RCC 7860 (cell line): Measurements from ENCODE around the gene ATF4.
"Not testable (repeated sequence)": the region's sequence is repeated elsewhere in the genome, so short reads cannot be mapped to it uniquely, and the experiment has no call there.

Experiments
- DNase-seq: peaks from one replicate; pipeline ENCODE4 v3.0.0-alpha.2; 2015; ENCODE audit warnings: low spot score
- FAIRE-seq: peaks from 2 replicates; lab custom pipeline; 2012; peaks lifted over from hg19 to GRCh38; lab: Jason Lieb, UNC

ATF4 gene

DNA sequence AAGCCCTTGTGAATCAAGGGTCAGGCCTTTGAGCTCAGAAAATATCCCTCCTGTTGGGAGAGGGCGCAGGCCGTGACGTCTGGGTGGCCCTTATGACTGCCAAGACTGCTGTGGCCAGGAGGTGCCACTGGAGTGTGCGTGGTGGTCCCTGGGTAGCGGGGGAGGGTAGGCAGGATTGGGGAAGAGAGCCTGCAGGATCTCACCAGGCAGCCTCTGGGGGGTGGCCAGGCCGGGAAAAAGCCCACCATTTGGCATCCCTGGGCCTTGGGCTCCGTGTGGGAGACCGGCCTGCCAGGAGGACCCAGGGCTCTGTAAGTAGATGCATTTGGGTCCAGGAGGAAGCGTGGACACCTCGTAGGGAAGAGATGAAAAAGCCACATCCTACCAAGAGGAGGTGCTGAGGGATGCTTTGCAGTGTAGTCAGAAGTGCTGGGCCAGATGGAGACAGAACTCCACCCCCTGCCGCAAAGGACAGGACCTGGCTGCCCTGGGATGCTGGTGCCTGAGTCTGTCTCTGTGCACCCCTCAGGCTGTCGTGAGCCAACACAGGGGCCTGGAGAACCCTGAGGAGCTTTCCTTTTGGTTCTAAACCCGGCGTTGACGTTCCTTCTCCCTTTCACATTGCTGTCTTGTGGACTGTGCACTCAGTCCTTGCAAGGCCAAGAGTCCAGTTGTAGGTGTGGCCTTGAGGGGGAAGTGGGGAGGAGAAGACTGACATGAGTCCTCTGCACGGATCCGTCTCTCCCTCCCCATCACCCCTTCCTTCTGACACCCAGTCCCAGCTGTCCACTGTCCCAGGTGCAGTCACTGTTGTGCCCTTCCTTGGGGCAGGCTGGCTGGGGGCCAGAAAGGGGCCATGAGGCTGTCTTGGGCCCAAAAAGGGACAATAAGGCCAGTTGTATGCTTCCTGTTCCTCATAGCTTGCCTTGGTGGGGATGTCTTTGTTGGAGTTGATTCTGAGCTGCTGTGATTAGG lies 31.0 kb upstream of the ATF4 start:
- no peak for FAIRE-seq
- DNase-seq = no peak

GRCh38 chr22:39490135-39490798 lies 30.1 kb upstream of the ATF4 start:
- FAIRE-seq = no peak
- peak; percentile 31 for DNase-seq

GRCh38 chr22:39490966-39491680 lies 29.2 kb upstream of the ATF4 start:
- no peak for DNase-seq
- no peak for FAIRE-seq

DNA sequence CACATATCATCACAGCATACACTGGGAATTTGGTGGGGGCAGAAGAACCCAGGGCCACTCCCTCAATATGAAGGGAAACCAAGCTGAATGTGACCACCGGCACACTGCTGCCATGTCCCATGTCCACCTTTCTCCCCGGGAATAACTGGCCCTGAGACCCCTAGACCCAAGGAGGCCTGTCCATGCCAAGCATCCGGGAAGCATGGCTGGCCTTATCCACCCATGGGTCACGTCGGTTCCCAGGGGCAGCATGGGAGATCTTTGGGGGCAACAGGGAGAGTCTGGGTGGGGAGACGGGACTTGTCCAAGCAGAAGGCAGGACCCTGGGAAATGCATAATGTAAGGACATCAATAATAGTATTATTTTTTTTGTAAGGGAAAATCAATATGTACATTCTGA lies 28.7 kb upstream of the ATF4 start:
- DNase-seq (no peak), FAIRE-seq (no peak)

GRCh38 chr22:39492186-39492585 lies 28.2 kb upstream of the ATF4 start:
- DNase-seq (no peak), FAIRE-seq (no peak)

GRCh38 chr22:39493759-39494158 lies 26.6 kb upstream of the ATF4 start:
- DNase-seq (peak; percentile 4), FAIRE-seq (no peak)

DNA sequence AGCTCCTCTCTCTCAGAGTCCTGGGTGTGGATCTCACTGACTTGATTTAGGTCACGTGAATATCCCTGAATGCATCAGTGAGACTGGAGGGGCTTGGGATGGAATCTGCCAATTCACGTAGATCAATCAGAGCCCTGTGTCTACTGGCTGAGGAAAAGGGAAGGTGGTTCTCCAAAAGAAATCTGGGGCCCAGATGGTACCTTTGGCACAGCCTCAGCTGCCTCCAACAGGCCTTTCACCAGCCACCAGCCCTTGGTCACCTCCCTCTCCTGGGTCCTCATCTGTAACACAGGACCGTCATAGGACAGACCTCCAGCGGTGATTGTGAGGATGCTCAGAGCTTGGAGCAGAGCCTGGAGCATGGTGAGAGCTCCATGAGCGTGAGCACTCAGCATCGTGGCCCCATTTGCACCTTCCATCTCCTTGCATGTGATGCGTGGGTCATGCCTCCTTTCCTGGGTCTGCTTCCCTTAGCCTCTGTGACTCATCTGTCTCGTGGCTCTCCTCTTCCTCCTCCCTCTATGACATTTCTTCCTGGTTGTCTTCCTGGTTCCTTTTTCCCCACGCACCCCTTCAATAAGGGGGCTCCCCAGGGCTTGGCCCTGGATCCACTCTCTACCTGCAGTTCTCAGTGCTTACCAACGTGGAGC lies 25.8 kb upstream of the ATF4 start:
- FAIRE-seq = no peak
- no peak for DNase-seq

DNA sequence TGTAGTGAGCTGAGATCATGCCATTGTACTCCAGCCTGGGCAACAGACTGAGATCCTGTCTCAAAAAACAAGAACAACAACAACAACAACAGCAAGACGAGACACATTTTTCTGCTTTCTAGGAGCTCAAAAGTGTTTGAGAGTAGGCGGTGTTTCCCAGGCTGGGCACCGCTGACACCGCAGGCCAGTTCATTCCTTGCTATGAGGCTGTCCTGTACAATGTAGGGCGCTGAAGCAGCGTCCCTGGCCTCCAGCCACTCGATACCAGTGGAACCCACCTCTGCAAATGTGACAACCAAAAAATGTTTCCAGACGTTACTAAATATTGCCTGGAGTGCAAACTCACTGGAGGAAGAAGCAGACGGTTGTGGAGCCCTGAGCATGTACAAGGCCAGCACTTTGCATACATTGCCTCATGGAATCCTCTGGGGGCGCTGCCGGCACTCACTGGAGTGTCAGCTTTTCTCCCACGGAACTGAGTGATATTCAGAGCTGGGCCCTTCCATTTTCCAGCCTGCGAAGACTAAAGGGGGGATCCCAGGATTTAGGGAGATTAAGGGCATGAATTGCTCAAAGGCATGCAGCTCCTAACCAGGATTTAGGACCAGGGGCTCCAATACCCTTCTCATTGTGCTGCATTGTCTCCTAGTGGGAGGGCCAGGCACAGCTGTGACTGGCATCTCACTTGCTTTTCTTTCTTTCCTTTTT lies 24.1 kb upstream of the ATF4 start:
- FAIRE-seq (no peak), DNase-seq (peak; percentile 13)

DNA sequence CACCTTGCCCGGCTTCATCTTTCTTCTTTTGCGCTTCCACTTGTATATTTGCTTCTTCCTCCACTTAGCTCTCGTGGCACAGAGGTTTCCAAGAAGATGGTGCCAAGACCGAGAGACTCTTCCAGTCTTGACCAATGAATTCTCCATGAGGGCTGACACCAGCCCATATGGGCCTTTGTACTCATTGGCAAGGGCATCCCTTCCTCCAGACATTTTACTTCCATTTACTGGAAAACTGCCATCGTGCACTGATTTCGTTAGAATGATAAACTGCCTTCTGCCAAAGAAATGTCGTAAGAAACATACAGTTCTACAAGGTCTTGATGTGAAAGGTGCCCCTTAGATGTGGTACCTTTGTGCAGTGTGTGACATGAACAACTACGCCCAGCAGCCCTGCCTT lies 22.9 kb upstream of the ATF4 start:
- no peak for DNase-seq
- FAIRE-seq = no peak

GRCh38 chr22:39498368-39498767 lies 22.0 kb upstream of the ATF4 start:
- FAIRE-seq (no peak), DNase-seq (no peak)

GRCh38 chr22:39498802-39499201 lies 21.6 kb upstream of the ATF4 start:
- no peak for FAIRE-seq

GRCh38 chr22:39500101-39500500 lies 20.3 kb upstream of the ATF4 start:
- FAIRE-seq = no peak
- no peak for DNase-seq

More at GRCh38 chr22:39498802-39499201, 21.6 kb upstream of the ATF4 start:
- no peak for DNase-seq

DNA sequence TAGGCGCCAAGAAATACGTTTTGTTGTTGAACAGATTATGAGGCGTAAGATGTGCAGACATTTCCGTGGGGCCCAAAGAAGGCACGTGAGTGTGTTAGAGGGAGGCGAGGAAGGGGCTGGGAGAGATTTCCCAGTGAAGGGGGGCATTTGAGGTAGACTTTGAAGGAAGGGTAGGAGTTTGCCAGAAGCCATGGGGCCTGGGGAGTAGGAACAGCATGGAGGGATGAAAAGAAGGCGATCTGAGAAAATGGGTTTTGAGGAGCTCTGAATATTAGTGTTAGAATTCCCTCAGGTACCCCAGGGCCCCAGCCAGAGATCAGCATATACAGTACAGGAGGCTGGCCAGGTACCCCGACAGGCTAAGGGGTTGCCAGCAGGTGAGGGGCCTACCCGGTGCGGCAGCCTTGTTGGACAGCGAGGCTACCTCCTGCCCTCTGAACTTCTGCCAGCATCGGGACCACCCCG lies 18.7 kb upstream of the ATF4 start:
- DNase-seq = no peak

GRCh38 chr22:39502109-39502788 lies 18.1 kb upstream of the ATF4 start, which contains the start of gene MIEF1:
TSS of gene MIEF1 (plus strand) at chr22:39502290. CDS start at chr22:39511295, 9,005 bp downstream.
- DNase-seq (peak; percentile 96), FAIRE-seq (peak; percentile 73)

More for the DNA sequence above, 18.7 kb upstream of the ATF4 start:
- FAIRE-seq = no peak

GRCh38 chr22:39502789-39503409 lies 17.5 kb upstream of the ATF4 start:
- DNase-seq (no peak), FAIRE-seq (no peak)

GRCh38 chr22:39503630-39504029 lies 16.7 kb upstream of the ATF4 start:
- FAIRE-seq (no peak), DNase-seq (no peak)

- no peak for DNase-seq
- no peak for FAIRE-seq
Measured at GRCh38 chr22:39504071-39504470, 16.3 kb upstream of the ATF4 start.

- DNase-seq, FAIRE-seq: not testable (repeated sequence)
Measured at GRCh38 chr22:39507021-39507420, 13.3 kb upstream of the ATF4 start.

GRCh38 chr22:39508393-39508792 lies 12.0 kb upstream of the ATF4 start:
- FAIRE-seq (no peak), DNase-seq (no peak)
